GM18502 (cell line): ENCODE measurements around the gene PCDHGB4.
A peak's percentile ranks its signal among the peaks of the same experiment; 100 is the strongest.
"Not testable (repeated sequence)": the region's sequence is repeated elsewhere in the genome, so short reads cannot be mapped to it uniquely, and the experiment has no call there.

Experiments
- ATAC-seq: cut with Tn5 transposase; IDR thresholded peaks from one replicate; pipeline ENCODE4 v1.9.1; 2021; ENCODE audit warnings: mild to moderate bottlenecking; ENCODE audit not compliant: unreplicated experiment, poor library complexity

PCDHGB4 gene

DNA sequence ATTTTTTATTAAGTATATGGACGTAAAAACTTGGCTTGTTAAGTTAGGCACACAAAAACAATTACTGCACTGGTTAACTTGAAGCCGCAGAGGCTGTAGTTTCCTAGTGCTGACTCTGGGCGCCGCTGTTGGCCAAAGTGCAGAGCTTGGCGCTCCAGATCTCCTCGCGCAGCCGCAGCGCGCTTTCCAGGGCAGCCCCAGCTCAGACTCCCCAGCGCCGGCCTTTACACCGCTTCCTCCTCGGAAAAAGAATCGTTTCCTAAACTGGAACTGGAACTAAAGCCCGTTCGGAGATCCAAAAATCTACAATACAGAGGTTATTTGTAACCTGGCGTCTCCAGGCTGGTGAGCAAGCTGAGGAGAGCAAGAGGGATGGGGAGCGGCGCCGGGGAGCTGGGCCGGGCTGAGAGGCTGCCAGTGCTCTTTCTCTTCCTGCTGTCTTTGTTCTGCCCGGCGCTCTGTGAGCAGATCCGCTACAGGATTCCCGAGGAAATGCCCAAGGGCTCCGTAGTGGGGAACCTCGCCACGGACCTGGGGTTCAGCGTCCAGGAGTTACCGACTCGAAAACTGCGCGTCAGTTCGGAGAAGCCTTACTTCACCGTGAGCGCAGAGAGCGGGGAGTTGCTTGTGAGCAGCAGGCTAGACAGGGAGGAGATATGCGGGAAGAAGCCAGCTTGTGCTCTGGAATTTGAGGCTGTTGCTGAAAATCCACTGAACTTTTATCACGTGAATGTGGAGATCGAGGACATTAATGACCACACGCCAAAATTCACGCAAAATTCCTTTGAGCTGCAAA is 10.5 kb downstream of the PCDHGB4 start, which contains the start of gene PCDHGB5:
Gene PCDHGB5, plus strand, starts transcription at position 192 of the 796 bp plus-strand sequence. Its CDS starts 181 bp downstream, at position 373.
- peak; percentile 99 for ATAC-seq

DNA sequence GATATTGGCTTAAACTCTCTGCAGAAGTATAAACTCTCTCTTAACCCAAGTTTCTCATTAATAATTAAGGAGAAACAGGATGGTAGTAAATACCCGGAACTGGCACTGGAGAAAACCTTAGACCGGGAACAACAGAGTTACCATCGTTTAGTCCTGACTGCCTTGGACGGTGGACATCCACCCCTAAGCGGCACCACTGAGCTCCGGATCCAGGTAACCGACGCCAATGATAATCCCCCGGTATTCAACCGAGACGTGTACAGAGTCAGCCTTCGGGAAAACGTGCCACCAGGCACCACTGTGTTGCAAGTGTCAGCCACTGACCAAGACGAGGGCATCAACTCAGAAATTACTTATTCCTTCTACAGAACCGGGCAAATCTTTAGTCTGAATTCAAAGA is 11.1 kb downstream of the PCDHGB4 start:
- no peak for ATAC-seq

- no peak for ATAC-seq
These were observed 12.2 kb downstream of the PCDHGB4 start for GRCh38 chr5:141399555-141400258.

DNA sequence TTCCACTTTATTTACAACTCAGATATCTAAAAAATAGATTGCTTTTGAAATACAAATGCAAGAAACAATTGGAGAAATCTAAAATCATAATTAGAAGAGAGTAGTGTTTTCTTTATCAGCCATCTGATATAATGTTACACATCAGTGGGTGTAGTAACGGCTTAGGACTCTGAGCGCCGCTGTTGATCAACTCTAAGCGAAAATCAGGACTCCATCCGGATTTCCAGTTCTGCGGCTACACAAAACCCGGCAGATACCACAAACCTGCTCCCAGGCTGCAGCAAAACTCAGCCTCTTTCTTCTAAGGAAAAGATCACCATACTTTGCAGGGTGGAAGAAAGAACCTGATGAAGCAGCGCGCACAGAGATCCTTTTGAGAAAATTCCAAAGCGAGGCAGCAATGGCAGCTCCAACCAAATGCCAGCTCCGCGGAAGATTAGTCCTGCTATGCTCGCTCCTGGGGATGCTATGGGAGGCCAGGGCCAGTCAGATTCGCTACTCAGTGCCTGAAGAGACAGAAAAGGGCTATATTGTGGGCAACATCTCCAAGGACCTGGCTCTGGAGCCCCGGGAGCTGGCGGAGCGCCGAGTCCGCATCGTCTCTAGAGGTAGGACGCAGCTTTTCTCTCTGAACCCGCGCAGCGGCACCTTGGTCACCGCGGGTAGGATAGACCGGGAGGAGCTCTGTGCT is 15.2 kb downstream of the PCDHGB4 start, which contains the start of gene PCDHGA9:
Gene PCDHGA9, plus strand, starts transcription at position 226 of the 691 bp plus-strand sequence. Its CDS starts 175 bp downstream, at position 401.
- ATAC-seq, result no peak

DNA sequence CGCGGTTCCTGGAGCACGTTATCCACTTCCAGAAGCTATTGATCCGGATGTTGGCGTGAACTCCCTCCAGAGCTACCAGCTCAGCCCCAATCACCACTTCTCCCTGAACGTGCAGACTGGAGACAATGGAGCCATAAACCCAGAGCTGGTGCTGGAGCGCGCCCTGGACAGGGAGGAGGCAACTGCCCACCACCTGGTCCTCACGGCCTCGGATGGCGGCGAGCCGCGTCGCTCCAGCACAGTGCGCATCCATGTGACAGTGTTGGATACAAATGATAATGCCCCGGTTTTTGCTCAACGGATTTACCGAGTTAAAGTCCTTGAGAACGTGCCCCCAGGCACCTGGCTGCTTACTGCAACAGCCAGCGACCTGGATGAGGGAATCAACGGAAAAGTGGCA is 15.9 kb downstream of the PCDHGB4 start:
- no peak for ATAC-seq

GRCh38 chr5:141407790-141408505 is 20.4 kb downstream of the PCDHGB4 start, which contains the start of gene PCDHGB6:
Gene PCDHGB6 (plus strand): TSS chr5:141408021. CDS start chr5:141408203, 182 bp downstream.
- peak; percentile 86 for ATAC-seq

DNA sequence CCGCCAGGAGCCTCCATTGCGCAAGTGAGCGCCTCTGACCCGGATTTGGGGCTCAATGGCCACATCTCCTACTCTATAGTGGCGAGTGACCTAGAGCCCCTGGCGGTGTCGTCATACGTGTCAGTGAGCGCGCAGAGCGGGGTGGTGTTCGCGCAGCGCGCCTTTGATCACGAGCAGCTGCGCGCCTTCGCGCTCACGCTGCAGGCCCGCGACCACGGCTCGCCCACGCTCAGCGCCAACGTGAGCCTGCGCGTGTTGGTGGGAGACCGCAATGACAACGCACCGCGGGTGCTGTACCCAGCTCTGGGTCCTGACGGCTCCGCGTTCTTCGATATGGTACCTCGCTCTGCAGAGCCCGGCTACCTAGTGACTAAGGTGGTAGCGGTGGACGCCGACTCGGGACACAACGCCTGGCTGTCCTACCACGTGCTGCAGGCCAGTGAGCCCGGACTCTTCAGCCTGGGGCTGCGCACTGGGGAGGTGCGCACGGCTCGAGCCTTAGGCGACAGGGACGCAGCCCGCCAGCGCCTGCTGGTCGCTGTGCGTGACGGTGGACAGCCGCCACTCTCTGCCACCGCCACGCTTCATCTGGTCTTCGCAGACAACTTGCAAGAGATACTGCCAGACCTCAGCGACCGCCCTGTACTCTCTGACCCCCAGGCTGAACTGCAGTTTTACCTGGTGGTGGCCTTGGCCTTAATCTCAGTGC is 22.3 kb downstream of the PCDHGB4 start:
- no peak for ATAC-seq

- ATAC-seq, result no peak
These were observed 24.1 kb downstream of the PCDHGB4 start for GRCh38 chr5:141411575-141411974.

DNA sequence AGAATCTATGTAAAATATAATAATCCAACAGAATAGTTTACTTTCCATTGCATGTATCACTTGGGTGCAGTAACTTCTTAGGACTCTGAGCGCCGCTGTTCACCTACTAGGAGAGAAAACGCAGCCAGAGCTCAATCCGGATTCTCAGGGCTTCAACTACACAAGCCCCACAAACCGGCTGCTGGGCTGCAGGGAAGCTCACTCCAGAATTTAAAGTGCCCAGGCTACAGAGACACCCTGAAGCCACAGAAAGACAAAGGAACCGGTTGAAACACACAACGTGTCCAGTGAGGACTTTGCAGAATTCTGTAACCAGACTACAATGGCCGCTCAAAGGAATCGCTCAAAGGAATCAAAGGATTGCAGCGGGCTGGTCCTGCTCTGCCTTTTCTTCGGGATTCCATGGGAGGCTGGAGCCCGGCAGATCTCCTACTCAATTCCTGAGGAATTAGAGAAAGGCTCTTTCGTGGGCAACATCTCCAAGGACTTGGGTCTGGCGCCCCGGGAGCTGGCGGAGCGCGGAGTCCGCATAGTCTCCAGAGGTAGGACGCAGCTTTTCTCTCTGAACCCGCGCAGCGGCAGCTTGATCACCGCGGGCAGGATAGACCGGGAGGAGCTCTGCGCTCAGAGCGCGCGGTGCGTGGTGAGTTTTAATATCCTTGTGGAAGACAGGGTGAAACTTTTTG is 25.5 kb downstream of the PCDHGB4 start, which contains the start of gene PCDHGA10:
Gene PCDHGA10, plus strand, starts transcription at position 134 of the 686 bp plus-strand sequence. Its CDS starts 189 bp downstream, at position 323.
- peak; percentile 77 for ATAC-seq

- ATAC-seq, result peak; percentile 36
These were observed 26.1 kb downstream of the PCDHGB4 start for GRCh38 chr5:141413540-141414069.

- not testable (repeated sequence) for ATAC-seq
These were observed 27.2 kb downstream of the PCDHGB4 start for GRCh38 chr5:141414548-141415274.

- not testable (repeated sequence) for ATAC-seq
These were observed 27.7 kb downstream of the PCDHGB4 start for GRCh38 chr5:141415275-141415618.

- ATAC-seq, result peak; percentile 73
These were observed 30.1 kb downstream of the PCDHGB4 start, which contains the start of gene PCDHGB7 for GRCh38 chr5:141417494-141418172. Gene PCDHGB7 (plus strand): TSS chr5:141417677. CDS start chr5:141417860, 183 bp downstream.

- no peak for ATAC-seq
These were observed 31.8 kb downstream of the PCDHGB4 start for GRCh38 chr5:141419074-141419880.

- ATAC-seq, result peak; percentile 41
These were observed 33.5 kb downstream of the PCDHGB4 start, which contains the start of gene PCDHGA11 for GRCh38 chr5:141420855-141421488. Gene PCDHGA11 (plus strand): TSS chr5:141421051. CDS start chr5:141421228, 177 bp downstream.

DNA sequence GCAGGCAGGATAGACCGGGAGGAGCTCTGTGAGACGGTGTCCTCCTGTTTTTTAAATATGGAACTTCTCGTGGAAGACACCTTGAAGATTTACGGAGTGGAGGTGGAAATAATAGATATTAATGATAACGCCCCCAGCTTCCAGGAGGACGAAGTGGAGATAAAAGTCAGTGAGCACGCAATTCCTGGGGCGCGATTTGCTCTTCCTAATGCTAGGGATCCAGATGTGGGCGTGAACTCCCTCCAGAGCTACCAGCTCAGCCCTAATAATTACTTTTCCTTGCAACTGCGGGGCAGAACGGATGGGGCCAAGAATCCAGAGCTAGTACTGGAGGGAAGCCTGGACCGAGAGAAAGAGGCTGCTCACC is 34.0 kb downstream of the PCDHGB4 start:
- ATAC-seq, result no peak
